Upper lobe of left lung (tissue), 4 donors: ENCODE measurements around the gene ARFGEF3.

Experiments
- CTCF ChIP-seq, 6 experiments: fragments of 450-650 bp in 4 of 6; fragments of 200-600 bp in 2 of 6; sonication (generic) in 2 of 6; IDR thresholded peaks; one replicate each; pipeline ENCODE4 v1.5.1; 2016 to 2019; ENCODE audit warnings: antibody characterized with exemption in 6 of 6
- POLR2A ChIP-seq, 4 donors: fragments of 450-650 bp; IDR thresholded peaks; one replicate each; pipeline ENCODE4 v1.5.1; 2016 to 2017; ENCODE audit warnings: antibody characterized with exemption in 4 of 4, mild to moderate bottlenecking in 2 of 4
- POLR2AphosphoS5 ChIP-seq, 2 donors: sonication (generic); formaldehyde crosslinking; IDR thresholded peaks; one replicate each; pipeline ENCODE4 v1.5.1; 2017; ENCODE audit warnings: antibody characterized with exemption in 2 of 2

- TF ChIP-seq POLR2A (IDR thresholded peaks at IDR 0.05): no peak
- no peak for TF ChIP-seq POLR2AphosphoS5 (IDR thresholded peaks at IDR 0.05)
- TF ChIP-seq CTCF (IDR thresholded peaks at IDR 0.05): no peak
Observed at GRCh38 chr6:138300469-138300868, 138.7 kb downstream of the ARFGEF3 start.
